Inflammatory macrophage treated with lipopolysaccharide for 1 hour (primary cell): ENCODE data around the gene NEURL3.
"Not testable (repeated sequence)": the region's sequence is repeated elsewhere in the genome, so short reads cannot be mapped to it uniquely, and the experiment has no call there.

ENCODE experiments used
- DNase-seq, 2 donors: peaks; one replicate each; pipeline ENCODE4 v3.0.0-alpha.2; 2020 to 2022

The NEURL3 gene

GRCh38 chr2:96484091-96484490, 21.1 kb downstream of the NEURL3 start:
- DNase-seq: no peak

- DNase-seq: no peak
These were observed 27.7 kb downstream of the NEURL3 start for GRCh38 chr2:96477458-96477857.

- DNase-seq: no peak
These were observed 33.4 kb downstream of the NEURL3 start for GRCh38 chr2:96471772-96472171.

GRCh38 chr2:96470636-96471035, 34.5 kb downstream of the NEURL3 start:
- peak in 1 of 2 donors; percentile 49 for DNase-seq

GRCh38 chr2:96470109-96470508, 35.0 kb downstream of the NEURL3 start:
- no peak for DNase-seq

GRCh38 chr2:96468904-96469303, 36.3 kb downstream of the NEURL3 start:
- DNase-seq: no peak

GRCh38 chr2:96464651-96465050, 40.5 kb downstream of the NEURL3 start:
- DNase-seq: no peak

- no peak for DNase-seq
These were observed 41.1 kb downstream of the NEURL3 start for GRCh38 chr2:96464061-96464460.

- peak in 1 of 2 donors; percentile 9 for DNase-seq
These were observed 42.0 kb downstream of the NEURL3 start for GRCh38 chr2:96463119-96463518.

GRCh38 chr2:96461616-96462015, 43.5 kb downstream of the NEURL3 start:
- not testable (repeated sequence) for DNase-seq

GRCh38 chr2:96452053-96452452, 53.1 kb downstream of the NEURL3 start:
- no peak for DNase-seq

GRCh38 chr2:96449637-96450036, 55.5 kb downstream of the NEURL3 start:
- DNase-seq: no peak

GRCh38 chr2:96449174-96449573, 56.0 kb downstream of the NEURL3 start:
- DNase-seq: no peak

- DNase-seq: no peak
These were observed 57.4 kb downstream of the NEURL3 start for GRCh38 chr2:96447726-96448125.
